Smooth muscle cell (in vitro differentiated cells): ENCODE data around the gene ULK4. TPM values are rescaled to one million over a fixed set of nuclear protein-coding genes. Genes with fewer than 3 reads are reported as not detected.

Source experiments
- DNase-seq: peaks from one replicate; lab custom pipeline; 2025; ENCODE audit not compliant: unreplicated experiment; lab: John Stamatoyannopoulos, UW
- H2AFZ ChIP-seq: fragments of 200-600 bp; sonication (generic); 2 replicates; pipeline ENCODE4 v1.6.0; 2016; ENCODE audit warnings: antibody characterized with exemption, low read depth, mild to moderate bottlenecking
- H3F3A ChIP-seq: fragments of 200-600 bp; sonication (generic); 2 replicates; pipeline ENCODE4 v1.6.0; 2017; ENCODE audit warnings: antibody characterized with exemption, low read depth
- H3K27ac ChIP-seq: fragments of 200-600 bp; sonication (generic); 2 replicates; pipeline ENCODE4 v1.5.1; 2016; ENCODE audit warnings: low read depth, mild to moderate bottlenecking
- H3K27me3 ChIP-seq: fragments of 200-600 bp; sonication (generic); 2 replicates; pipeline ENCODE4 v1.6.1; 2016; ENCODE audit warnings: low read depth, mild to moderate bottlenecking
- H3K36me3 ChIP-seq: fragments of 200-600 bp; sonication (generic); 2 replicates; pipeline ENCODE4 v1.5.1; 2016; ENCODE audit warnings: low read depth
- H3K4me1 ChIP-seq: fragments of 200-600 bp; sonication (generic); 2 replicates; pipeline ENCODE4 v1.5.1; 2016; ENCODE audit warnings: low read depth
- H3K4me2 ChIP-seq: fragments of 200-600 bp; sonication (generic); 2 replicates; pipeline ENCODE4 v1.6.0; 2016; ENCODE audit warnings: mild to moderate bottlenecking
- H3K4me3 ChIP-seq: fragments of 200-600 bp; sonication (generic); 2 replicates; pipeline ENCODE4 v1.5.1; 2016; ENCODE audit warnings: mild to moderate bottlenecking
- H3K79me2 ChIP-seq: fragments of 200-600 bp; sonication (generic); 2 replicates; pipeline ENCODE4 v1.6.0; 2016; ENCODE audit warnings: low read depth, mild to moderate bottlenecking
- H3K9ac ChIP-seq: fragments of 200-600 bp; sonication (generic); 2 replicates; pipeline ENCODE4 v1.6.0; 2016; ENCODE audit warnings: low read depth
- H3K9me3 ChIP-seq: fragments of 200-600 bp; sonication (generic); replicated peaks from 2 replicates; pipeline ENCODE4 v1.5.1; 2016; ENCODE audit warnings: low read depth
- H4K20me1 ChIP-seq: fragments of 200-600 bp; sonication (generic); 2 replicates; pipeline ENCODE4 v1.6.0; 2016; ENCODE audit warnings: low read depth
- WGBS: methylation state at CpG from one replicate; pipeline ENCODE4 v1.1.7; 2016; ENCODE audit warnings: low lambda C conversion rate; 5-methylcytosine and 5-hydroxymethylcytosine counted together
- polyA plus RNA-seq: library from polyadenylated mRNA; unstranded; fragments of >200 nt; fragmentation: Nextera tagmentation; extraction: Ambion mirVana; gene quantifications from 2 replicates; pipeline ENCODE4 v1.2.1, GENCODE V29; 2016
- total RNA-seq: library from RNA; depleted of rRNA; stranded (reverse); fragments of >200 nt; gene quantifications from 2 replicates; pipeline ENCODE4 v1.2.3, GENCODE V29; 2014
- TF ChIP-seq, protein P1 (sequence below): fragments of 200-600 bp; sonication (generic); IDR thresholded peaks from 2 replicates; pipeline ENCODE4 v1.5.1; 2017; ENCODE audit warnings: borderline replicate concordance, mild to moderate bottlenecking, antibody characterized with exemption; ENCODE audit not compliant: insufficient read depth, poor library complexity, severe bottlenecking

Gene ULK4
- total and polyA plus RNA-seq, 2 experiments from 2014 or later: 4.3 to 14.2 TPM

DNA sequence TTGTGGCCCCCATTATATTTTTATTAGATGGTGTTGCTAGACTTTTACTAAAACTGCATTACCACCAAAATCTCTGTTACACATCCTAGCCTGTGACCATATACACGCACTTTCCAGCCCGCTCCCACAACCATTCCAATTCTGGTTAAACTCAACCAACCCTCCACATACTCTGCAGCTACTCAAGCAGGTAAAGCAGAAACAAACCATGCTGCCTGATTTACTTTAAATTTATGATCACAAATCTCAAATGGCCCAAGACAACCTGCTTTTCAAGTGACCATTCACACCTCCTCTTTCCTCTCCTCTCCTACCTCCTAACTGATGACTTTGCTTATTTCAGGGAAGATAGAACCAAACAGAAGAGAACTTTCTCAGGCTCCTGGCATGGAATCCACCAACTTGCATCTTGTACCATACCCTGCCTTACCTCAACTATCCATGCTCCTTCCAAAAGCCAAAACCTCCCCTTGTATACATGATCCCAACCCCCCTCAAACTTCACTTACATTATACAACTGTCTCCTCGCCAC, 18.5 kb downstream of the ULK4 start:
- TF ChIP-seq, protein P1, sequence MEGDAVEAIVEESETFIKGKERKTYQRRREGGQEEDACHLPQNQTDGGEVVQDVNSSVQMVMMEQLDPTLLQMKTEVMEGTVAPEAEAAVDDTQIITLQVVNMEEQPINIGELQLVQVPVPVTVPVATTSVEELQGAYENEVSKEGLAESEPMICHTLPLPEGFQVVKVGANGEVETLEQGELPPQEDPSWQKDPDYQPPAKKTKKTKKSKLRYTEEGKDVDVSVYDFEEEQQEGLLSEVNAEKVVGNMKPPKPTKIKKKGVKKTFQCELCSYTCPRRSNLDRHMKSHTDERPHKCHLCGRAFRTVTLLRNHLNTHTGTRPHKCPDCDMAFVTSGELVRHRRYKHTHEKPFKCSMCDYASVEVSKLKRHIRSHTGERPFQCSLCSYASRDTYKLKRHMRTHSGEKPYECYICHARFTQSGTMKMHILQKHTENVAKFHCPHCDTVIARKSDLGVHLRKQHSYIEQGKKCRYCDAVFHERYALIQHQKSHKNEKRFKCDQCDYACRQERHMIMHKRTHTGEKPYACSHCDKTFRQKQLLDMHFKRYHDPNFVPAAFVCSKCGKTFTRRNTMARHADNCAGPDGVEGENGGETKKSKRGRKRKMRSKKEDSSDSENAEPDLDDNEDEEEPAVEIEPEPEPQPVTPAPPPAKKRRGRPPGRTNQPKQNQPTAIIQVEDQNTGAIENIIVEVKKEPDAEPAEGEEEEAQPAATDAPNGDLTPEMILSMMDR: no peak
- H3K4me3 ChIP-seq: no peak overlapping the region
- no peak overlapping the region for H2AFZ ChIP-seq
- H3K27ac ChIP-seq: no peak overlapping the region
- H3K79me2 ChIP-seq: no peaks in the 10 kb centered on the region
- 98% methylated on average over 3 of the region's 3 CpGs for WGBS
- H3K27me3 ChIP-seq: no peaks in the 10 kb centered on the region
- H3K36me3 ChIP-seq: no peaks in the 10 kb centered on the region
- H3K9me3 ChIP-seq: no peaks in the 10 kb centered on the region
- no peaks in the 10 kb centered on the region for H4K20me1 ChIP-seq
- H3K9ac ChIP-seq: no peak overlapping the region
- H3K4me2 ChIP-seq: no peak overlapping the region
- no peaks in the 10 kb centered on the region for H3F3A ChIP-seq
- no peak for DNase-seq
- H3K4me1 ChIP-seq: no peaks in the 10 kb centered on the region

DNA sequence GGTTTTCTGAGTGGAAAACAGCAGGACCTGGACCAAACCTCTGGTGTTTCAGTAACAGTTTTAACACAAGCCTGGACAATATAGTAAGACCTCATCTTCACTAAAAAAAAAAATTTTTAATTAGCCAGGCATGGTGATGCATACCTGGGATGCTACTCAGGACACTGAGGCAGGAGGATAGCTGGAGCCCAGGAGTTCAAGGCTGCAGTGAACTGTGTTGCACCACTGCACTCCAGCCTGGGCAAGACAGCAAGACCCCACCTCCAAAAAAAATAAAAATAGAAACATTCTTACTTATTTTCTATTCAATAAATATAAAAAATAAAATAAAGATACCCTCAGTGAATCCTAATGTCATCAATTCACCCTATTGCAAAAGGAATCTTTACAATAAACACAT, 21.5 kb downstream of the ULK4 start:
- TF ChIP-seq, protein P1: no peak

DNA sequence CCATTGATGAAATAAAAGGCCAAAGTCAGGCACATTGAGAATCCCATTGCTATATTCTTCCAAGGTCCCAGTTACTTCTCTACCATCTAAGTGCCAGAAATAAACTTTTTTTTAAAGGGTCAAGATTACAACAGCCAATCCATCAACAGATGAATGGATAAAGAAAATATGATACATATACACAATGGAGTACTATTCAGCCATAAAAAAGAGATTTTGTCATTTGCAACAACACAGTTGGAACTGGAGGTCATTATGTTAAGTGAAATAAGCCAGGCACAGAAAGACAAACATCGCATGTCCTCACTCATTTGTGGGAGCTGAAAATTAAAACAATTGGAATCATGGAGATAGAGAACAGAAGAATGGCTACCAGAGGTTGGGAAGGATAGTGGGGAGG, 25.5 kb downstream of the ULK4 start:
- no peak for DNase-seq
- Histone ChIP-seq H3K9ac (no peak overlapping the region), H2AFZ (no peak overlapping the region), H3K4me2 (no peak overlapping the region), H3K79me2 (no peaks in the 10 kb centered on the region), H4K20me1 (no peaks in the 10 kb centered on the region), H3F3A (no peaks in the 10 kb centered on the region), H3K36me3 (no peaks in the 10 kb centered on the region), H3K4me3 (no peak overlapping the region), H3K27me3 (no peaks in the 10 kb centered on the region), H3K27ac (no peak overlapping the region), H3K9me3 (no peaks in the 10 kb centered on the region), H3K4me1 (no peaks in the 10 kb centered on the region)
- TF ChIP-seq, protein P1: no peak
- 100% methylated on average over 1 of the region's 1 CpG for WGBS

More for the DNA sequence above, 21.5 kb downstream of the ULK4 start:
- H4K20me1 ChIP-seq: no peaks in the 10 kb centered on the region
- no peak overlapping the region for H3K4me2 ChIP-seq
- H3K27me3 ChIP-seq: no peaks in the 10 kb centered on the region
- no peak overlapping the region for H3K9ac ChIP-seq
- H3K27ac ChIP-seq: no peak overlapping the region
- no peaks in the 10 kb centered on the region for H3F3A ChIP-seq
- no peak for DNase-seq
- no peaks in the 10 kb centered on the region for H3K4me1 ChIP-seq
- H3K36me3 ChIP-seq: no peaks in the 10 kb centered on the region
- H3K4me3 ChIP-seq: no peak overlapping the region
- H3K9me3 ChIP-seq: no peaks in the 10 kb centered on the region
- H2AFZ ChIP-seq: no peak overlapping the region
- H3K79me2 ChIP-seq: no peaks in the 10 kb centered on the region

DNA sequence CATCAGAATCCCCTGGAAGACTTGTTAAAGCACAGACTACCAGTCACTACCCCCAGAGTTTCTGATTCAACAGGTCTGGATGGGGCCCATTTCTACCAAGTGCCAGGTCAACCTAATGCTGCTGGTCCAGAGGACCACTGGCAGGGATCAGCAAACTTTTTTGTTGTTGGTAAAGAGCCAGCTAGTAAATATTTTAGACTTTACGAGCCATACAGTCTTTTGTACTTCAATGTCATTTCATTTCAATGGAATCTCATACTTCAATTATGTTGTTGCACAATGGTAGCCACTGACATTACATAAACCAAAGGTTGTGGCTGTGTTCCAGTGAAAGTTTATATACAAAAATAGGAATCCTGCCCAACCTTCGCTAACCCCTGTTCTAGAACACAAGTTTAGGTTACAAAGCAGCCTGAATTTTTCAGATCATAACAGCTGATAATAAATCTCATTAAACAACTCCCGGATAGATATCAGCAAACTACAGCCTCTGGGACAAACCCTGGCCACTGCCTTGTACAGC, 28.7 kb downstream of the ULK4 start:
- no peak overlapping the region for H3K27ac ChIP-seq
- H3K79me2 ChIP-seq: no peaks in the 10 kb centered on the region
- no peaks in the 10 kb centered on the region for H3K27me3 ChIP-seq
- H4K20me1 ChIP-seq: no peaks in the 10 kb centered on the region
- no peak overlapping the region for H2AFZ ChIP-seq
- 78% methylated on average over 3 of the region's 3 CpGs for WGBS
- H3K9me3 ChIP-seq: no peaks in the 10 kb centered on the region
- no peaks in the 10 kb centered on the region for H3F3A ChIP-seq
- no peak overlapping the region for H3K4me2 ChIP-seq
- no peaks in the 10 kb centered on the region for H3K36me3 ChIP-seq
- H3K4me1 ChIP-seq: no peaks in the 10 kb centered on the region
- H3K4me3 ChIP-seq: no peak overlapping the region
- no peak overlapping the region for H3K9ac ChIP-seq
- TF ChIP-seq, protein P1: no peak
- no peak for DNase-seq
